HG02610 (cell line): ENCODE data around the gene DOC2A.

Experiments
- ATAC-seq: cut with Tn5 transposase; IDR thresholded peaks from one replicate; pipeline ENCODE4 v1.9.1; 2021; ENCODE audit warnings: mild to moderate bottlenecking, moderate library complexity; ENCODE audit not compliant: unreplicated experiment

Gene DOC2A

DNA sequence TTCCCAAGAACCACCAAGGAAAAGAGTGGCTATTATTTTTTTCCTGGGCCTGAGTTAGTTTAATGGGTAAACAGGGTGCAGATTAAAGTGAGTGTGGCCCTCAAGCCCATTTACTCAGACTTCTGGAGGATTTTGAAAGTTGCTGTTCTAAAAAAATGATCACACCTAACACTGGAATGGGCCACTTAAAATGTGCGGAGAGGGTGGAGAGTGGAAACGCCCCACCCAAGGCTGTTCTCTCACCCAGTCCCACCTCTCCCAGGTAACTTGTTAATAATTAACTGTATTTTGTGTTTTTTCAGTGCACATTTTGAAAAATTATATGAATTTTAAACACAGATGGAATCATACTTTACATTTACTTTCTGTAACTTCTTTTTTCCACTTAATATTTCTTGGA, 20.8 kb downstream of the DOC2A start:
- ATAC-seq, result no peak

GRCh38 chr16:29989111-29989858, 21.5 kb downstream of the DOC2A start:
- no peak for ATAC-seq

DNA sequence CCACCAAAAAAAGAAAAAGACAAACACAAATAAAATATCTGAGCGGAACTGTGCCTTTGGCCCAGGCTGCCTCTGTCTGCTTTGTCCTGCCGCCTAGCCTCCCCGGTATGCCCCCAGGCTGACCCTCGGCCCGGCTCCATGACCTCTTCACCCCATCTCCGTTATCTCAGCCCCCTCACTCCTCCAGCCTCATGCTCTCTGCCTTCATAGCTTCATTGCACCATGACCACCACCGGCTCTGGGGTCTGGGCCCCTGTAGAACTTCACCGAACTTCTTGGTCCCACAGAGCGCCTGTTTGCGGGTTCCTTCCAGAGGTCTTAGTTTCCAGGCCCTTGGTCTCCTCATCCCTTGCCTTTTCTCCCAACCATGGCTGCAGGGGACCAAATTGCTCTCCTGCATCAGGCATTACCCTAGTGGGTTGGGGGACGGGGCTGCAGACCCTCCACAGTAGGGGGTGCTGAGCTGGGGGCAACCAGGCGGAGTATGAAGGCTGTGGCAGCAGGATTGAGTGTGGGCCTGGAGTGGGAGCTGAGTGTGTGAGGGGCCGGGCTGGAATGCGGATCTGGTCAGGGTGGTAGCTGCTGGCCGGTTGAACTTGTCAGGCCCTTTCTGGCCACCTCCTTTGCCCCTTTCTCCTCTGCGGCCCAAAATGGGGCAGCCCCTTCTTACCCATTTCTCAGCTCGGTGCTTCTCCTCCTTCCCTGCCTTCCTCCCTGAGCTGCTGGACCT, 22.3 kb downstream of the DOC2A start:
- no peak for ATAC-seq

GRCh38 chr16:29987371-29988085, 23.3 kb downstream of the DOC2A start:
- no peak for ATAC-seq

DNA sequence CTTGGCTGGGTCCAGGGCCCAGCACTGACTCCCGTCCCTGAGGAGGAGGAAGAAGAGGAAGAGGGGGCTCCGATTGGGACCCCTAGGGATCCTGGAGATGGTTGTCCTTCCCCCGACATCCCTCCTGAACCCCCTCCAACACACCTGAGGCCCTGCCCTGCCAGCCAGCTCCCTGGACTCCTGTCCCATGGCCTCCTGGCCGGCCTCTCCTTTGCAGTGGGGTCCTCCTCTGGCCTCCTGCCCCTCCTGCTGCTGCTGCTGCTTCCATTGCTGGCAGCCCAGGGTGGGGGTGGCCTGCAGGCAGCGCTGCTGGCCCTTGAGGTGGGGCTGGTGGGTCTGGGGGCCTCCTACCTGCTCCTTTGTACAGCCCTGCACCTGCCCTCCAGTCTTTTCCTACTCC, 23.9 kb downstream of the DOC2A start:
- no peak for ATAC-seq

DNA sequence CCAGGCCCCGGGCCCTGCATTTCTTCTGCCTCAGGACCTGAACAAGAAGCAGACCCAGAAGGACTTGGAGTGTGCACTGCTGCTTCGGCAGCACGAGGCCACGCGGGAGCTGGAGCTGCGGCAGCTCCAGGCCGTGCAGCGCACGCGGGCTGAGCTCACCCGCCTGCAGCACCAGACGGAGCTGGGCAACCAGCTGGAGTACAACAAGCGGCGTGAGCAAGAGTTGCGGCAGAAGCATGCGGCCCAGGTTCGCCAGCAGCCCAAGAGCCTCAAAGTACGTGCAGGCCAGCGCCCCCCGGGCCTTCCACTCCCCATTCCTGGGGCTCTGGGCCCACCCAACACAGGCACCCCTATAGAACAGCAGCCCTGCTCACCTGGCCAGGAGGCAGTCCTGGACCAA, 24.6 kb downstream of the DOC2A start:
- ATAC-seq, result no peak

GRCh38 chr16:29985271-29985811, 25.5 kb downstream of the DOC2A start:
- ATAC-seq, result no peak

GRCh38 chr16:29984764-29985147, 26.1 kb downstream of the DOC2A start:
- no peak for ATAC-seq

- no peak for ATAC-seq
Measured at GRCh38 chr16:29984137-29984763, 26.6 kb downstream of the DOC2A start.

DNA sequence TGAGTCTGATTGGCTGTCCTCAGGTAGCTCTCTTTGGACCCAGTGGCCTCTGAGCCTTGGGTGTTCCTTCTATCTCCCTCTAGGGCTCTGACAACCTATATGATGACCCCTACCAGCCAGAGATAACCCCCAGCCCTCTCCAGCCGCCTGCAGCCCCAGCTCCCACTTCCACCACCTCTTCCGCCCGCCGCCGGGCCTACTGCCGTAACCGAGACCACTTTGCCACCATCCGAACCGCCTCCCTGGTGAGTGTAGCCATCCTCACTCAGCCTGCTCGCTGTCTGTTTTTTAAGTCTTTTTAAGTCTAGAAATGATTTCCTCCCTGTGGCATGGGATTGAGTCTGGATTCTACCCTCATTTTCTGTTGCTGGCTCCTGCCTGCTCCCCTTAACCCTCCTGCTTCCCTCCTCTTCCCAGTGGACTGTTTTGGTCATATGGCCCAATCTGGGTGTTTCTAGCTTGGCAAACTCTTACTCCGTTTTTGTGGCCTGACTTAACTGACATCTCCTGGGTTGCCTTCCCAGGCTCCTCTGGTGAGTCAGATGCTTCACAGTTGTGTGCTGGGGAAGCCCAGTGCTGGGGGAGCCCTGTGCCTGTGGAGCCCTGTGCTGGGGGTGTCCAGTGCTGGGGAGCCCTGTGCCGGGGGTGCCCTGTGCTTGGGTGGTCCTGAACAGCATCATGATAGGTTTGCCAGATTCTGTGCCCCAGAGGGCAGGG, 27.2 kb downstream of the DOC2A start:
- no peak for ATAC-seq

GRCh38 chr16:29982560-29983419, 28.0 kb downstream of the DOC2A start:
- no peak for ATAC-seq

- ATAC-seq, result no peak
Measured at GRCh38 chr16:29978564-29979270, 32.1 kb downstream of the DOC2A start.

- no peak for ATAC-seq
Measured at GRCh38 chr16:29978081-29978480, 32.7 kb downstream of the DOC2A start.

DNA sequence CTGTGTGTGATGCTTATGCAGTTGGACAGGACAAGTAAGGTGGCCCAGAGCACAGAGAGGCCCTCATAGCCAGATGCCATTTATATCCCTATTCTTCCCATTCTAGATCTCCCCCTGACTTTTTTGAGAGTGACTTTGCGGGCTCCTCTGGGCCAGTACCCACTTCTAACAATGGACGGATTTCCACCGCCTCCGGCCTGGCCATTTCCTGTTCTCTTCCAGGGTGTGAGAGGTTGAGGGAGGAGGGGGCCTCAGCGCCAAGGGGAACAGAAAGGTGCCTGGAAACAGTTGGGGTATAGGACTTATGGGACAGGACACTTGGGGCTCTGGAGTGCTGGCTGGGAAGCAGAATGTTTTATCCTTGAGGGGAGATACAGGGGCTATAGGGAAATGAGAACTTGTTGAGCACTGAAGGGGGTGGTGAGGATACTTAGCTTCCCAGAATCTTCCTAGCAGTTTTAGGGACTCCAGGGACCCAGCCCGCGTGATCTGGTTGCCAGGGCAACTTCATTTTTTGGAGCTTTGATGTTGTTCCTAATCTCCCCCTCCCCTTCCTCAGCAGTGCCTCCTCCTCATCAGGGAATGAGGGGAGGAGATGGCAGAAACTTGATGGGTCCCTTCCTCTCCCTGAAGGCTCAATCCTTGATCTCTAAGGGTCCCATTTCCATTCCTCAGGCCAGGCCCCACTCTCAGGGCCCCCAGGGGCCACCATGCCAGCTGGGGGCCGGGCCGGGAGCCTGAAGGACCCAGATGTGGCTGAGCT, 33.6 kb downstream of the DOC2A start:
- ATAC-seq, result no peak

DNA sequence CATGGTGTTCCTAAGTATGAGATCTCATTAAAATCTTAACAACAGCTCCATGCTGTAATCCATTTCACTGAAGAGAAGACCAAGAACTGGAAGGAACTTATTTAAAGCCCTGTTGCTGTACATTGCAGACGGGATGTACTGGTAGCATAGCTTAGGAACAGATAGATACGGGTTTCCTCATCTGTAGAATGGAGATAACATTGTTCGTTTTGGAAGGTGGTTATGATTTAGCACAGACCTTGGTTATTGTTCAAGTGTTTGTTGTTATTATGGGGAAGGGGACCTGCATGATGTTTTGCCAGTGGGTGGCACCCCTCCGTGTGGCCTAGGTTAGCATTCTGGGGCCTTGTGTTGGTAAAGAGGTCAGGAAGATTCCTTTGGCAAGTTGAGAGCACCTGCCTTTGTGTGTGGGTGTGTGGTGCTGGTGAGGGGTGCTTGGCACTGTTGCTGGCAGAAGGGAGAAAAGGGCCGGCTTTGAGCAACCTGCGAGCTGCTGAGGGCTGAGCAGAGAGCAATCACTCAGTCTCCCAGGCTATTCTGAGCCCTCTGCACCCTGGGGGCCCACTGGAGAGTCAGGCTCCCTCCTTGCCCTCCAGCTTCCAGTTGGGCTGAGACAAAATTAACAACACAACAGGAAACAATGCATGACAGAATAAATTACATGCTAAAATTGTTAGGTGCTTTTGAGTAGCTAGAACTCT, 34.9 kb downstream of the DOC2A start:
- ATAC-seq, result no peak

GRCh38 chr16:29975134-29975538, 35.7 kb downstream of the DOC2A start:
- ATAC-seq, result no peak

- ATAC-seq, result no peak
Measured at GRCh38 chr16:29974291-29975133, 36.3 kb downstream of the DOC2A start.
